IMR-90 (cell line): ENCODE data around the gene ATP10A.
"Not testable (repeated sequence)": the region's sequence is repeated elsewhere in the genome, so short reads cannot be mapped to it uniquely, and the experiment has no call there.

Experiments used
- CEBPB ChIP-seq: IDR thresholded peaks from 2 replicates; pipeline ENCODE4 v1.6.1; 2012; ENCODE audit warnings: low read depth, low read length, improper control_type of control experiment
- CHD1 ChIP-seq: IDR thresholded peaks from 2 replicates; pipeline ENCODE4 v1.6.1; 2012; ENCODE audit warnings: low read depth, low read length, improper control_type of control experiment
- POLR2A ChIP-seq: IDR thresholded peaks from 2 replicates; pipeline ENCODE4 v1.6.1; 2012; ENCODE audit warnings: mild to moderate bottlenecking, low read depth, low read length
- RAD21 ChIP-seq: IDR thresholded peaks from 2 replicates; pipeline ENCODE4 v1.6.1; 2012; ENCODE audit warnings: low read length, improper control_type of control experiment
- TF ChIP-seq, protein P1 (sequence below): conservative IDR thresholded peaks from 2 replicates; pipeline ENCODE4 v1.5.1; 2012; ENCODE audit warnings: mild to moderate bottlenecking, low read depth, low read length, improper control_type of control experiment
- TF ChIP-seq, protein P2 (sequence below): fragments of 150-350 bp; IDR thresholded peaks from 2 replicates; pipeline ENCODE4 v1.6.1; 2017; ENCODE audit warnings: mild to moderate bottlenecking, antibody characterized with exemption, low read length, low read depth

DNA sequence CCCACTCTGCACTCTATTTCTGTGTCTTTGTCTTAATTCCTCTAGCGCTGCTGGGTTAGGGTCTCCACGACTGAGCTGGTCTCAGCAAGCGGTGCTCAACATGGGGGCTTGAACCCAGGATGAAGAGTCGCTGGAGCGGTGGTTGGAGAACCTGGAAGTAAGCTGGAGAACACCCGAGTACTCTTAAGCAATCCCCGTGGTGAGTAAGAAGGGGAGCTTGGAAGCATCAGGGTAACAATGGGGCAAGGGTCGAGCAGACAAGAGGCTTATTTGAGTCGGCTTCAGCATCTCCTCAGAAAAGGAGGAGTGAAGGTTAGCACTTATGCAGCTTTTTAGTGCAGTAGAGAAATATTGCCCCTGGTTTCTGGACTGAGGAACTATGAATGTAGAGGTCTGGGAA lies 226.6 kb downstream of the ATP10A start:
- TF ChIP-seq, protein P1, sequence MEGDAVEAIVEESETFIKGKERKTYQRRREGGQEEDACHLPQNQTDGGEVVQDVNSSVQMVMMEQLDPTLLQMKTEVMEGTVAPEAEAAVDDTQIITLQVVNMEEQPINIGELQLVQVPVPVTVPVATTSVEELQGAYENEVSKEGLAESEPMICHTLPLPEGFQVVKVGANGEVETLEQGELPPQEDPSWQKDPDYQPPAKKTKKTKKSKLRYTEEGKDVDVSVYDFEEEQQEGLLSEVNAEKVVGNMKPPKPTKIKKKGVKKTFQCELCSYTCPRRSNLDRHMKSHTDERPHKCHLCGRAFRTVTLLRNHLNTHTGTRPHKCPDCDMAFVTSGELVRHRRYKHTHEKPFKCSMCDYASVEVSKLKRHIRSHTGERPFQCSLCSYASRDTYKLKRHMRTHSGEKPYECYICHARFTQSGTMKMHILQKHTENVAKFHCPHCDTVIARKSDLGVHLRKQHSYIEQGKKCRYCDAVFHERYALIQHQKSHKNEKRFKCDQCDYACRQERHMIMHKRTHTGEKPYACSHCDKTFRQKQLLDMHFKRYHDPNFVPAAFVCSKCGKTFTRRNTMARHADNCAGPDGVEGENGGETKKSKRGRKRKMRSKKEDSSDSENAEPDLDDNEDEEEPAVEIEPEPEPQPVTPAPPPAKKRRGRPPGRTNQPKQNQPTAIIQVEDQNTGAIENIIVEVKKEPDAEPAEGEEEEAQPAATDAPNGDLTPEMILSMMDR: not testable (repeated sequence)
- not testable (repeated sequence) for TF ChIP-seq POLR2A, RAD21, CHD1, CEBPB
- TF ChIP-seq, protein P2, sequence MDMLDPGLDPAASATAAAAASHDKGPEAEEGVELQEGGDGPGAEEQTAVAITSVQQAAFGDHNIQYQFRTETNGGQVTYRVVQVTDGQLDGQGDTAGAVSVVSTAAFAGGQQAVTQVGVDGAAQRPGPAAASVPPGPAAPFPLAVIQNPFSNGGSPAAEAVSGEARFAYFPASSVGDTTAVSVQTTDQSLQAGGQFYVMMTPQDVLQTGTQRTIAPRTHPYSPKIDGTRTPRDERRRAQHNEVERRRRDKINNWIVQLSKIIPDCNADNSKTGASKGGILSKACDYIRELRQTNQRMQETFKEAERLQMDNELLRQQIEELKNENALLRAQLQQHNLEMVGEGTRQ: not testable (repeated sequence)
